Vagina (tissue), 2 donors: ENCODE data around the gene PIGM. TPM values are rescaled to one million over a fixed set of nuclear protein-coding genes. Genes with fewer than 3 reads are reported as not detected.

Source experiments
- DNase-seq, 2 donors: peaks; one replicate each; pipeline ENCODE4 v3.0.0-alpha.2; 2017; ENCODE audit errors: extremely low spot score in 2 of 2
- H3K27ac ChIP-seq: fragments of 200-600 bp; sonication (generic); one replicate; pipeline ENCODE4 v1.5.1; 2019
- H3K27me3 ChIP-seq: fragments of 200-600 bp; sonication (generic); one replicate; pipeline ENCODE4 v1.5.1; 2019
- H3K36me3 ChIP-seq, 2 donors: fragments of 200-600 bp; sonication (generic); one replicate each; pipeline ENCODE4 v1.5.1; 2017 to 2019
- H3K4me1 ChIP-seq: fragments of 200-600 bp; sonication (generic); one replicate; pipeline ENCODE4 v1.5.1; 2019
- H3K4me3 ChIP-seq, 2 donors: fragments of 200-600 bp; sonication (generic); 1 replicate in 1 of 2; 2 replicates in 1 of 2; pipeline ENCODE4 v1.5.1; 2016 to 2019
- H3K9me3 ChIP-seq: fragments of 200-600 bp; sonication (generic); one replicate; pipeline ENCODE4 v1.5.1; 2019
- CTCF ChIP-seq, 3 experiments: fragments of 450-650 bp in 2 of 3; fragments of 200-600 bp in 1 of 3; sonication (generic) in 1 of 3; IDR thresholded peaks; one replicate each; pipeline ENCODE4 v1.5.1; 2017 to 2019; ENCODE audit warnings: antibody characterized with exemption in 3 of 3, mild to moderate bottlenecking in 2 of 3, moderate library complexity in 2 of 3
- POLR2A ChIP-seq, 2 donors: fragments of 450-650 bp; IDR thresholded peaks; one replicate each; pipeline ENCODE4 v1.6.1; 2017; ENCODE audit warnings: antibody characterized with exemption in 2 of 2, mild to moderate bottlenecking in 2 of 2, moderate library complexity in 2 of 2
- POLR2AphosphoS5 ChIP-seq, 2 donors: sonication (generic); formaldehyde crosslinking; IDR thresholded peaks; one replicate each; pipeline ENCODE4 v1.9.0; 2017; ENCODE audit warnings: antibody characterized with exemption in 2 of 2, mild to moderate bottlenecking in 2 of 2, low read depth in 1 of 2; ENCODE audit not compliant: insufficient read depth in 1 of 2
- intact Hi-C: fragments of 100-400 bp; cut with DNase I; formaldehyde crosslinking; loops from one replicate; pipeline ENCODE4 v1.15.1; 2023
- total RNA-seq: library from RNA; depleted of rRNA; stranded (reverse); fragments of >200 nt; gene quantifications from one replicate; pipeline ENCODE4 v1.2.3, GENCODE V29; 2016

The PIGM gene
- total RNA-seq, 1 donor from 2014 or later: 2.7 TPM

GRCh38 chr1:160066829-160067745, 35.3 kb upstream of the PIGM start:
- H3K27ac ChIP-seq: no peak overlapping the region
- H3K4me1 ChIP-seq: peaks cover 18% of the 10 kb centered on the region
- H3K36me3 ChIP-seq: no peaks in the 10 kb centered on the region
- no peak for TF ChIP-seq POLR2AphosphoS5 (IDR thresholded peaks at IDR 0.05; ENCODE audit: insufficient read depth in 1 of 2, low read depth in 1 of 2)
- no peak for TF ChIP-seq CTCF (IDR thresholded peaks at IDR 0.05)
- TF ChIP-seq POLR2A (IDR thresholded peaks at IDR 0.05): no peak
- H3K27me3 ChIP-seq: no peaks in the 10 kb centered on the region
- H3K4me3 ChIP-seq: no peak overlapping the region
- DNase-seq: no peak
- H3K9me3 ChIP-seq: no peaks in the 10 kb centered on the region
- intact Hi-C loops: no loop called here

- intact Hi-C loops: no loop called here
- Histone ChIP-seq H3K27ac (no peak overlapping the region), H3K9me3 (no peaks in the 10 kb centered on the region), H3K36me3 (no peaks in the 10 kb centered on the region), H3K27me3 (no peaks in the 10 kb centered on the region), H3K4me1 (peaks cover 3% of the 10 kb centered on the region), H3K4me3 (no peak overlapping the region)
- no peak for DNase-seq
- TF ChIP-seq CTCF (IDR thresholded peaks at IDR 0.05) (no peak), POLR2A (IDR thresholded peaks at IDR 0.05) (no peak), POLR2AphosphoS5 (IDR thresholded peaks at IDR 0.05; ENCODE audit: insufficient read depth in 1 of 2, low read depth in 1 of 2) (no peak)
Observed at GRCh38 chr1:160064746-160065145, 33.0 kb upstream of the PIGM start.

- intact Hi-C loops: no loop called here
- H3K27me3 ChIP-seq: no peaks in the 10 kb centered on the region
- no peak for DNase-seq
Observed at GRCh38 chr1:160064164-160064563, 32.4 kb upstream of the PIGM start.

GRCh38 chr1:160063176-160063575, 31.4 kb upstream of the PIGM start:
- Histone ChIP-seq H3K4me1 (no peaks in the 10 kb centered on the region), H3K9me3 (no peaks in the 10 kb centered on the region), H3K36me3 (no peaks in the 10 kb centered on the region), H3K27me3 (no peaks in the 10 kb centered on the region), H3K4me3 (no peak overlapping the region), H3K27ac (no peak overlapping the region)
- intact Hi-C loops: no loop called here
- DNase-seq: no peak
- TF ChIP-seq POLR2A (IDR thresholded peaks at IDR 0.05) (no peak), CTCF (IDR thresholded peaks at IDR 0.05) (no peak), POLR2AphosphoS5 (IDR thresholded peaks at IDR 0.05; ENCODE audit: insufficient read depth in 1 of 2, low read depth in 1 of 2) (no peak)

More at GRCh38 chr1:160064164-160064563, 32.4 kb upstream of the PIGM start:
- no peak overlapping the region for H3K4me3 ChIP-seq
- no peaks in the 10 kb centered on the region for H3K36me3 ChIP-seq
- no peaks in the 10 kb centered on the region for H3K4me1 ChIP-seq
- TF ChIP-seq CTCF (IDR thresholded peaks at IDR 0.05) (no peak), POLR2A (IDR thresholded peaks at IDR 0.05) (no peak), POLR2AphosphoS5 (IDR thresholded peaks at IDR 0.05; ENCODE audit: insufficient read depth in 1 of 2, low read depth in 1 of 2) (no peak)
- no peak overlapping the region for H3K27ac ChIP-seq
- H3K9me3 ChIP-seq: no peaks in the 10 kb centered on the region

GRCh38 chr1:160062230-160062532, 30.4 kb upstream of the PIGM start:
- intact Hi-C loops: no loop called here
- no peak overlapping the region for H3K4me3 ChIP-seq
- DNase-seq: no peak
- H3K27me3 ChIP-seq: no peaks in the 10 kb centered on the region
- no peaks in the 10 kb centered on the region for H3K4me1 ChIP-seq
- H3K9me3 ChIP-seq: no peaks in the 10 kb centered on the region
- no peaks in the 10 kb centered on the region for H3K36me3 ChIP-seq
- no peak for TF ChIP-seq POLR2AphosphoS5 (IDR thresholded peaks at IDR 0.05; ENCODE audit: insufficient read depth in 1 of 2, low read depth in 1 of 2)
- no peak for TF ChIP-seq CTCF (IDR thresholded peaks at IDR 0.05)
- TF ChIP-seq POLR2A (IDR thresholded peaks at IDR 0.05): no peak
- no peak overlapping the region for H3K27ac ChIP-seq
